HUES6 (cell line): ENCODE results near the gene SLC16A3.

ENCODE experiments used
- H3K27ac ChIP-seq: 2 replicates; pipeline ENCODE4 v1.7.0; 2013; ENCODE audit warnings: low read depth, mild to moderate bottlenecking, low read length, inconsistent platforms
- H3K27me3 ChIP-seq: 2 replicates; pipeline ENCODE4 v1.6.1; 2013; ENCODE audit warnings: low read length; ENCODE audit not compliant: control insufficient read depth, insufficient read depth
- H3K36me3 ChIP-seq: 2 replicates; pipeline ENCODE4 v1.6.1; 2013; ENCODE audit warnings: low read length; ENCODE audit not compliant: control insufficient read depth, insufficient read depth
- H3K4me1 ChIP-seq: 2 replicates; pipeline ENCODE4 v1.6.1; 2013; ENCODE audit warnings: low read length; ENCODE audit not compliant: control insufficient read depth, insufficient read depth
- H3K4me3 ChIP-seq: 2 replicates; pipeline ENCODE4 v1.5.1; 2013; ENCODE audit warnings: low read depth, low read length
- H3K9ac ChIP-seq: one replicate; pipeline ENCODE4 v1.6.1; 2013; ENCODE audit warnings: mild to moderate bottlenecking, low read length
- H3K9me3 ChIP-seq: 2 replicates; pipeline ENCODE4 v1.6.1; 2013; ENCODE audit warnings: low read depth, low read length; ENCODE audit not compliant: control insufficient read depth, insufficient read depth

SLC16A3 gene

DNA sequence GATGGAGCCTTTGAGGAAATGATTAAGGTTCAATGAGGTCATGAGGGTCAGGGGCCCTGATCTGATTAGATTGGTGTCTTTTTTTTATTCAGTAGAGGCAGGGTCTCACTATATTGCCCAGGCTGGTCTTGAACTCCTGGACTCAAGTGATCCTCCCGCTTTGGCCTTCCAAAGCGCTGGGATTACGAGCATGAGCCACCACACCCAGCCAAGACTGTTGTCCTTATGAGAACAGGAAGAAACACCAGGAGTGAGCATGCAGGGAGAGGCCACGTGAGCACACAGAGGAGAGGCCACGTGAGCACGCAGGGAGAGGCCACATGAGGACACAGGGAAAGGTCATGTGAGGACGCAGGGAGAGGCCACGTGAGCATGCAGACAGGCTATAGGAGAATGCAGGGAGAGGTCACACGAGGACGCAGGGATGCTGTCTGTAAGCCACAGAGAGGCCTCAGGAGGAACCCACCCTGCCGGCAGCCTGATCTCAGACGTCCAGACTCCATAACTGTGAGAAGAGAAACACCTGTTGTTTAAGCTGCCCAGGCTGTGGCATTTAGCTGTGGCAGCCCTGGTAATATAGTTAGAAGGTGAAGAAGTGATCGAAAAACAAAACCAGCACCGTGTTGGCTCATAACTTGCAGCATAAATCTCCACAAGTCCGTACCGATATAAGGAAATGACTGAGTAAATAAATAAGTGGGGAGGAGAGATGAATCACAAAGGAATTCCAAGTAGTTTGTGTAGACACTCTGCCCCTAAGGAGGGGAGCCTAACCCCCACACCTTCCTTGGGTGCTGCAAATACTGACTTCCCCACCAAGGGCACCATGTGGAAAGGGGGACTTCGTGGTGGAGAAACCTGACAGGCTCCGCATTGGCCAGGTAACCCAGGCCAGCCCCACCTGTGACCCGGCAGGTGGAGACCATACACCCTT lies 59.3 kb downstream of the SLC16A3 start:
- Histone ChIP-seq H3K27ac (no peak overlapping the region), H3K27me3 (no peaks in the 10 kb centered on the region; the same call in 1 of the 2 replicates), H3K9me3 (peaks cover 4% of the 10 kb centered on the region; the same call in 1 of the 2 replicates), H3K9ac (no peak overlapping the region), H3K4me1 (peaks cover 5% of the 10 kb centered on the region; the same call in 1 of the 2 replicates), H3K4me3 (no peak overlapping the region), H3K36me3 (no peaks in the 10 kb centered on the region)
